Fibroblast of peridontal ligament (primary cell): ENCODE results near the gene RTN4IP1.

Experiments used
- DNase-seq: peaks from one replicate; pipeline ENCODE4 v3.0.0-alpha.2; 2010; ENCODE audit errors: extremely low read depth

Gene RTN4IP1

GRCh38 chr6:106629103-106629858 lies at the start of gene RTN4IP1, which contains the start of gene QRSL1:
Gene RTN4IP1, minus strand, starts transcription at chr6:106629498. Its CDS starts 477 bp downstream, at chr6:106629021.
Gene QRSL1, plus strand, starts transcription at chr6:106629578. Its CDS starts 104 bp downstream, at chr6:106629682.
- peak; percentile 94 for DNase-seq

GRCh38 chr6:106677282-106677681 lies 48.0 kb upstream of the RTN4IP1 start:
- no peak for DNase-seq

GRCh38 chr6:106674541-106675229 lies 45.4 kb upstream of the RTN4IP1 start:
- DNase-seq: no peak

GRCh38 chr6:106671651-106672050 lies 42.4 kb upstream of the RTN4IP1 start:
- no peak for DNase-seq

GRCh38 chr6:106670236-106670635 lies 40.9 kb upstream of the RTN4IP1 start:
- no peak for DNase-seq

GRCh38 chr6:106667022-106667402 lies 37.7 kb upstream of the RTN4IP1 start:
- DNase-seq: no peak

- DNase-seq: no peak
Measured at GRCh38 chr6:106666282-106667021, 37.2 kb upstream of the RTN4IP1 start.

GRCh38 chr6:106662458-106662857 lies 33.2 kb upstream of the RTN4IP1 start:
- DNase-seq: no peak

- no peak for DNase-seq
Measured at GRCh38 chr6:106659859-106660258, 30.6 kb upstream of the RTN4IP1 start.

- peak; percentile 8 for DNase-seq
Measured at GRCh38 chr6:106658469-106658868, 29.2 kb upstream of the RTN4IP1 start.

- no peak for DNase-seq
Measured at GRCh38 chr6:106648651-106649308, 19.5 kb upstream of the RTN4IP1 start.

- DNase-seq: peak; percentile 42
Measured at GRCh38 chr6:106643061-106643460, 13.8 kb upstream of the RTN4IP1 start.

- no peak for DNase-seq
Measured at GRCh38 chr6:106642476-106642875, 13.2 kb upstream of the RTN4IP1 start.

- no peak for DNase-seq
Measured at GRCh38 chr6:106639812-106640211, 10.5 kb upstream of the RTN4IP1 start.

GRCh38 chr6:106637717-106638341 lies 8.5 kb upstream of the RTN4IP1 start:
- DNase-seq: no peak

GRCh38 chr6:106637051-106637716 lies 7.9 kb upstream of the RTN4IP1 start:
- no peak for DNase-seq

- DNase-seq: no peak
Measured at GRCh38 chr6:106634565-106634964, 5.3 kb upstream of the RTN4IP1 start.

GRCh38 chr6:106631346-106631745 lies 2.0 kb upstream of the RTN4IP1 start:
- DNase-seq: no peak

GRCh38 chr6:106630366-106630765 lies 1.1 kb upstream of the RTN4IP1 start:
- DNase-seq: no peak

- no peak for DNase-seq
Measured at GRCh38 chr6:106629859-106630163, 513 bp upstream of the RTN4IP1 start.

- no peak for DNase-seq
Measured at GRCh38 chr6:106628658-106629102, 618 bp downstream of the RTN4IP1 start.
